OCI-M1 (cell line): ENCODE measurements around the gene SFPQ.
"Not testable (repeated sequence)": the region's sequence is repeated elsewhere in the genome, so short reads cannot be mapped to it uniquely, and the experiment has no call there.

Experiments used
- DNase-seq: peaks from one replicate; lab custom pipeline; 2025; lab: John Stamatoyannopoulos, UW

The SFPQ gene, protein sequence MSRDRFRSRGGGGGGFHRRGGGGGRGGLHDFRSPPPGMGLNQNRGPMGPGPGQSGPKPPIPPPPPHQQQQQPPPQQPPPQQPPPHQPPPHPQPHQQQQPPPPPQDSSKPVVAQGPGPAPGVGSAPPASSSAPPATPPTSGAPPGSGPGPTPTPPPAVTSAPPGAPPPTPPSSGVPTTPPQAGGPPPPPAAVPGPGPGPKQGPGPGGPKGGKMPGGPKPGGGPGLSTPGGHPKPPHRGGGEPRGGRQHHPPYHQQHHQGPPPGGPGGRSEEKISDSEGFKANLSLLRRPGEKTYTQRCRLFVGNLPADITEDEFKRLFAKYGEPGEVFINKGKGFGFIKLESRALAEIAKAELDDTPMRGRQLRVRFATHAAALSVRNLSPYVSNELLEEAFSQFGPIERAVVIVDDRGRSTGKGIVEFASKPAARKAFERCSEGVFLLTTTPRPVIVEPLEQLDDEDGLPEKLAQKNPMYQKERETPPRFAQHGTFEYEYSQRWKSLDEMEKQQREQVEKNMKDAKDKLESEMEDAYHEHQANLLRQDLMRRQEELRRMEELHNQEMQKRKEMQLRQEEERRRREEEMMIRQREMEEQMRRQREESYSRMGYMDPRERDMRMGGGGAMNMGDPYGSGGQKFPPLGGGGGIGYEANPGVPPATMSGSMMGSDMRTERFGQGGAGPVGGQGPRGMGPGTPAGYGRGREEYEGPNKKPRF

DNA sequence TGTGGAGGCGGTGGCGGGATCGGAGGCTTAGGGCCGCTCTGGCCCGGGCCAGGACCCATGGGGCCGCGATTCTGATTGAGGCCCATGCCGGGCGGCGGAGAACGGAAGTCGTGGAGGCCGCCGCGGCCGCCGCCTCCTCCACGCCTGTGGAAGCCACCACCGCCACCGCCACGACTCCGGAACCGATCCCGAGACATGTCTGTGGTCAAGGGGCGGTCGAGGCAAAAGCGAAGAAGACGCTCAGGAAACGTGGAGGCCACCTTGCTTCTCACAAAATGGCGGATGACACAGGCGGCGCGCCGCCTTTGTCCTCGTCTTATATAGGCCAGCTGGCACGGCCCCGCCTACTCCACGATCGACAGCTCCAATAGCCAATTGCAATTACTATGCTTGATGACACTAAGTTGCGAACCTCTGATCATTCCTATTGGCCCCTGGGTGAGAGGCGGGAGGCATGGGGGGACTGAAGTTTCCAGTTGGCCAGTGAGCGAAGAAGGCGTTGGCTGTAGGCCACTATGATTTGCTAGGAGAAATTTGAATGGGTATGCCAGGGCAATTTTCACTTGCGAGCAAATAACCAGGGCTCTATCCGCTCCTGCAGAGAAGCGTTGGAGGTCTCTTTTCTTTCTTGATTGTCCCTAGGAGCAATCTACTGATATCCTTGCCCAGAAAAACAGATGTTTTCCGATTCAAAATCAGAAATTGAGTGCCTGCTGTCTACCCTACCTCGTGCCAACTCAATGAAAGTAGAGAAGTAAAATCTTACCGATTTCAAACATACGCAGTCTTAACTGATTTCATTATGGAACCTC lies at the start of gene SFPQ:
Gene SFPQ, minus strand, starts transcription at position 293 of the 812 bp plus-strand sequence. Its CDS starts 96 bp downstream, at position 197.
- DNase-seq = peak; percentile 99

DNA sequence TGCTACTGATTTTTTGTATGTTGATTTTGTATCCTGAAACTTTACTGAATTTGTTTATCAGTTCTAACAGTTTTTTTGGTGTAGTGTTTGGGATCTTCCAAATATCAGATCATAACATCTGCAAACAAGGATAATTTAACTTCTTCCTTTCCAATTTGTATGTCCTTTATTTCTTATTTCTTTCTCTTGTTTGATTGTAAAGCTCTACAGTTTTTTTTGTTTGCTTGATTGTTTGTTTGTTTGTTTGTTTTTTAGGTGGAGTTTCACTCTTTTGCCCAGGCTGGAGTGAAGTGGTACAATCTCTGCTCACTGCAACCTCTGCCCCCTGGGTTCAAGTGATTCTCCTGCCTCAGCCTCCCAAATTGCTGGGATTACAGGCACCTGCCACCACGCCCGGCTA lies 43.8 kb upstream of the SFPQ start:
- DNase-seq = not testable (repeated sequence)

DNA sequence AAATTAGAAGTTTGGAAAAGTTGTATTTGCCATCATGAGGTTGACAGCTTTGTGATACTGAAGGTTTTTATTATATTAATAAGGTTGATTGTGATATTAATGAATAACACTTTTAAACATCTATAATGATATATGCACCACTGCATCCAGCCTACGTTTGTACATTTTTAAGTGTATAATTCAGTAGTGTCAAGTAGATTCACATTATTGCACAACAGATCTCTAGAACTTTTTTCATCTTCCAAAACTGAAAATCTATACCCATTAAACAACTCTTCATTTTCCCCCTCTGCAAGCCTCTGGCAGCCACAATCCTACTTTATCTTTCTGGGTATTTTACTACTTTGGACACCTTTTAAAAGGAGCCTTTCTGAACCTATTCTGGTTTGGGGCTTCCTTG lies 38.3 kb upstream of the SFPQ start:
- DNase-seq = no peak

DNA sequence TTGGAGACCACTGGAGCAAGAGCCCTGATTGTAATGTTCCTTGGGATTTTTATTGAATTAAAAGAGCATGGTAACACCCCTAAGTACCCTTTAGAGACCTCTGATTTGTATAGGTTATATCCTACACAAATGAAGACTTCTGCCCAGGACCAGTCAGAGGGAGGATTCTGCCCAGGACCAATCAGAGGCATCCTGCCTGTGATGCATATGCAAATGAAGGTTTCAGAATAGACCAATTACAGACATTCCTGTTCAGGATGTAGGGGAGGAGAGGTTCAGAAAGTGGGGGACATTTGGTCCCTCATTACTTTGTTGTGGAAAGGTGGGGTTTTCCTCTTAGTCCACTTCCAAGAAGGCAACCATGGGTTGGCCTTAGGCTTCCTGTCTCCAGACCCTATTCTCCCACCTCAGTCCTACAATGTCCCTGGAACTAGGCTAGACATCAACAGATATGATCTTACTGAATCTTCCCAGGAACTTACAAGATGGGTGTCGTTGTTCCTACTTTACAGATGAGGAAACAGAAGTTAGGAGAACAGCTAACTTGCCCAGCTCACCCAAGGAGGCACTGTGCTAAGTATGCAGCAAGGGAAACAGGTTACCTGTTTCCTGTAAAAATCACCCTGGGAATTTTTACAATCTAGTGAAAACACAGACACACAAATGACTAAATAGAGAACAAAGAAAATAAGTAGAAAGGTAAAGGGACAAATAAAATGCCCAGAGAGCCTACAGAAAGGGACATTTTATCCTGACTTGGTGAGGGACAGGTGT lies 36.8 kb upstream of the SFPQ start:
- DNase-seq = no peak

DNA sequence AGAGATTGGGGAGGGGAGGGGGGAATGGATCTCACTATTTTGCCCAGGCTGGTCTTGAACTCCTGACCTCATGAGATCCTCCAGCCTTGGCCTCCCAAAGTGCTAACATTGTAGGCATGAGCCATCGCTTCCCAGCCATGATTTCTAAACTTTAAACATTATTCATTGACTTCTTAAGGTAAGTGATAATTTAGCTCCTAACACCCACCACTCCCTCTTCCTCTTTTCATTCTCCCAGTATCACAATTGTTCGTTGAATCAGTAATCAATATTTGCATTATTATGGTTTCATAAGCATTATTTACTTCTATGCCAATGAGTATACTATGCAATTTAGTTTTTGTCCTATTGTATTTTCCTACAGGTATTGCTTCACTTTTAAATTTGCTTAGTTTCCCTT lies 33.6 kb upstream of the SFPQ start:
- no peak for DNase-seq

DNA sequence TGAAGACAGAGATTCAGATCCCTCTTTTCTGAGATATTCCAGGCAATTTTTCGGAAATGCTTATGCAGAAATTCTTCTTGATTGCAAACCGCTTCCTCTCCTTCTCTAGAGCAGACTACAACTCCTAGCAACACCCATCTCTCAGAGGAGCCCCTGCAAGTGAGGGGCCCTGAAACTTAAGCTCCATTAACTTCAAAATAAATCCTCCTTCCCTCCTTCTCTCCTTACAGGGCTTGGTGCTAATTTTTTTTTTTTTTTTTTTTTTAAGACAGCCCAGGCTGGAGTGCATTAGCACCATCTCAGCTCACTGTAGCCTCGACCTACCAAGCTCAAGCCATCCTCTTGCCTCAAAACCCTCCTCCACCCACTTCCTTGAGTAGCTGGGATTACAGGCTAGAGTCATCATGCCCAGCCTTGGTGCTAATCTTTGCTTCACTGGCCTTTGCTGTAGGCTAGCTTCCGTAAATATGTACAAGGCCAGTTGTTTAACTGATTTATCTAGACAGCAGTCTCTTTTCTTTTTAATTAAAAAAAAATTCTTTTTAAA lies 30.2 kb upstream of the SFPQ start:
- no peak for DNase-seq

DNA sequence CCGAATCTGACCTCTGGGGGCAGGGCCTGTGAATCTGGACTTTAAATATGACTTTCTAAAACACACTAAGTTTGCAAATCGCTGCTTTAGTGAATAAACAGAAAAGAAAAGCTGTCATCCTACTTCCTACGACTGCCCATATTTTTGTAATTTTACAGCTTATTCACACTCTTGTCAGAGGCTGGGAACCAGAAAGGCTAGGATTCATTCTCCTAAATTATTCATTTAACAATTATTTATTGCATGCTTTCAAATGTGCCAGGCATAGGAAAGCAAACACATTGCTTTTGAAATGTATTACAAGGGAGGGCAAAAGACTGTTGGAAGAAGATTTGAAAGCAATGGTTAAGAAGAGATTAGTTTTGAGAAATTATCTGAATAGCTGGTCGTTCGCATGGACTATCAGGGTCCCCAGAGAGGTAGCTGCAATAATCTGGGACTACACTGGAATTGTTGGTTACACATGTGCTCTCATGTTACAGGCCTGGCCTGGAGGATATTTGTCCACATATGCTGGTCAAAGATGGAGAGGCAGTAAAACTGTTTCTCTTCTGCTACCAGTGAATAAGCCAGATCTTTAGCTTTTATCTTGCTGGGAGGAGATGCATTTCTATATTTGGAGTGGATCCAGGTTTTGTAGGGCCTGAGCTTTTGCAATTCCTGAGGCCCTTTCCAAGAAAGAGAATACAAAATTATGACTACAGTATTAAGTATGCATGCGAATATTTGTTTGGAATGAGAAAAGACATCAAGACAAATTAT lies 29.6 kb upstream of the SFPQ start:
- no peak for DNase-seq

DNA sequence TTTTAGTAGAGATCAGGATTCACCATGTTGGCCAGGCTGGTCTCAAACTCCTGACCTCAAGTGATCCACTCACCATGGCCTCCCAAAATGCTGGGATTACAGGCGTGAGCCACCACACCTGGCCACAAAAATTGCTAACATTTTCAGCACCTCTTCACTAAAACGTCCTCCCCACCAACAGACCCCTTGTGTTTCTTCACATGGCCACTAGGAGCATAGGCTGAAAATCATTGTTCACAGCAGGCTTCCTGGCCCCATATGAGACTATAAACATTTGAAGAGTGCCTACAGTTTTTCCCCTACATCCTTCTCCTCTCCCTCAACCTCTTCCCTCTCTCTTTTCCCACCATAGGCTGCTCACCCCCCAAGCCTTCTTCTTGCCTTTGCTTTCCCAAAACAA lies 28.0 kb upstream of the SFPQ start:
- DNase-seq = peak; percentile 51

DNA sequence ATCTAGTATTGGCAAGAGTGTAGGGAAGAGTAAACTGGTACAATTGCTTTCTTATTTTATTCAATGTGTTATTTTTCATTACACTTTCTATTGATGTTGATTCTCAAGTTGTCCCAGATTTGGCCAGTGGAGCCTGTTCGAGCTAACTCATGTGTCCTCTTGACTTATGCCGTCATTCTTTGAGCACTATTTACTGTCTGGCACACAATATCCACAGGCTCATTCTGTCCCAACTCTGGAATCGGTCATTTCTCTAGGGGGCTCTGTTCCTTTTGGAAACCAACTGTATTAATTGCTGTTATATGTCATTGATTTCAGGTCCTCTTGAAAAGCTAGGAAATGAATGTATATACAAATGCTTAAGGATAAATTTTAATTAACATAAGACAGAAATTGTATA lies 22.4 kb upstream of the SFPQ start:
- no peak for DNase-seq

DNA sequence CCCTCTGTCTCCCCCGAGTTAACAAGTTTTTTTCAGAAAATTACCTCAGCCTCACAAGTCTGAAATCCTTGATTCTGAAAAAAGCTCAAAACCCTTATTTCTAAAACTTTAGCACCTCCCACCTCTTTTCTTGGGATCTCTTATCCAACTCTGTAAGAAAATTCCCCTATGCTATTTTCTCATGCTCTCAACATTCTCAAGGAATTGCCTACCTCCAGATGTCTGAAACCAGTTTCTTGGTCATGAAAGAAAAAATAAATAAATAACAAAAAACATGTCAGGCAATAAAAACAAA lies 18.1 kb upstream of the SFPQ start:
- DNase-seq = no peak

DNA sequence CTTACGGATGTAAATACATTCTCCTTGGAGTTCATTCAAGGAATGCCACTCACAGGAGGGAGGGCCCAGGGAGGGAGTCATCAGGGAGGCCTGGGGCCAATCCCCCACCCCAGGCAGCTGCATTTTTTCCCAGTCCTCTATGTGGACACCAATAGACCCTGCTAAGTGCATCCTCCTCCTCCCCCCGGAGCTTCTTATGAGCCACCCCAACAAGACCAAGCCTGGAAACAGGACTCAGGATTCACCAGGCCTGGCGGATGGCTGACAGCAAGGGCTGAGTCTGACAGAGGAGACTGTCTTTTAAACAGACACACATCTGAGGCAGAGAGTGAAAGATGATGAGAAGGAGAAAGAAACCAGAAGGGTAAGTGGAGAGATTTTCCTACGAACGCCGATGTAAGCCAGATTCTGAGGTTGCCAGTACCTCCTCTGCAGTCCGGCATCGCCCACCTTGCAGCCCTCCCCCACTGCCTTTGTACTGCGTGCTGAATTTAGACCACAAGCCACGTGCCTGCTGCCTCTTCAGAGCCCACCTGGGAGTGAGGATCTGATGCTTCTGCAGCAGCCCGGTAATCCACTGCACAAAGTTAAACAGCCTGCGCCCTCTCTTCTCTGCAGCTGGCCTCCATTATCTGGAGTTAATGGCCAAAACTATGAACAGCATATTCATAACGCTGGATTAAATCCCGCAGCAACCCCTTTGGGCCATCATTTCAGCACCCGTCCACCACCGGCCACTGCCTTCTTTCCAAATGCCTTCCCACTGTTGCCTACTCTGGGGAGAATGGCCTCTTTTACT lies 17.6 kb upstream of the SFPQ start:
- DNase-seq = no peak

DNA sequence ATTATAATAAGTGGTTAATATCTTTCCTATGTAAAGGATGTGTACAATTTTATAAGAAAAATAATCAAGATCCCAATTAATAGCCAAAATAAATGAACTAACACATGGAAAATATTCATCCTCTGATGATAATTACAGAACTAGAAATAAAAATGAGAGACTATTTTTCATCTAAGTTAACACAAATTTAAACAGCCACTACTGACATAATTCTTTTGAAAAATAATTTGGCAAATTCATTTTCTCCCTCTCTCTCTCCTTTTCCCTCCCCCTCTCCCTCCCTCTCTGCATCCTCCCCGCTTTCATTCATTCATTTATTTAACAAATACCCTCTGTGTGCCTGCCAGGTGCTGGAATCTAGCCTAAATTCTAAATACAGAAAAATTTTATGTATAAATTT lies 10.3 kb upstream of the SFPQ start:
- no peak for DNase-seq

DNA sequence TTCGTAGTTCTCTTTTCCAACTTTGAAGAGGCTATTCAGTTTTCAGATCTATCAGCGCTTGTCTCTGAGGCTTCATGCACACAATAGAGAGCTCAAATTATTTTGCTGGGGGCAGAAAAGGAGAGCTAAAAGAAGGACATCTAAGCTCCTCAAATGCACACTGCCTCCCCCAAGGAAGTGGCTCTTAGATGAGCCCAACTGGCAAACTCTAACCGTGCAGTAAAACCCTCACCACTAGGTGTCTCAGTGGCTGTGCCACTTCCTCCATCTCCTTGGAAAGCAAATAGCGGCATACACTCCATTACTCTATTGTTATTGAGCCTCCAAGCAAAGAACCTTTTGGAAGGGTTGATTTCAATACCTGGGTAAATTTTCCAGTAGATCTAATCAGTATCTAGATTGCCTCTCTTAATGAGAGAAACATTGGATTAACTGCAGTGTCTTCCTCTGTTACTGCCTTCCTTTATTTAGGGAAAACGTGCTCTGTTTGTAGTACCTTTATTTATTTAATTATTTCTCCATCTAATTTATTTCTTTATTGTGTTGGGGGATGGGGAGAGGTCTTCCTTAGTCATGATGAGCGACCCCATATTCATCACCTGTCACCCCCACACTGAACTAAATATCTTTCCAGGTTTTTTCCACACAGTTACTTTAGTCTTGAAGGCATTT lies 9.2 kb upstream of the SFPQ start:
- peak; percentile 91 for DNase-seq

DNA sequence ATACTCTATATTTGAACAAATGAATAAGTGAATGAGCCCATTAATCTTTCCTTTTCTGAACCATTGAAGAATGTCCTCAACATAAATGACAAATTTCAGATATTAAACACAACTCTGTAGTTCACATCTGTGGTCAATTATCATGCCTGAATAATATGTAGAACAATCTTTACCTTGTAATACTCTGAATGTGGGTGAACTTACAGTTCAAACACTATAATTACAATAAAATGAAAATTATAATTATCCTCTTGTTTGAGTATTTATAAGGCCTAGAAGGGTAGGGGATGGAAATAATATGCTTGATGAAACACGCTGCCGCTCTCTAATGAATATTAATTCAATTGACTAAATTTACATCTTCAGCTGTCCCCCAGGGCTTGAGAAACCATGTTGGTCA lies 8.7 kb upstream of the SFPQ start:
- no peak for DNase-seq

DNA sequence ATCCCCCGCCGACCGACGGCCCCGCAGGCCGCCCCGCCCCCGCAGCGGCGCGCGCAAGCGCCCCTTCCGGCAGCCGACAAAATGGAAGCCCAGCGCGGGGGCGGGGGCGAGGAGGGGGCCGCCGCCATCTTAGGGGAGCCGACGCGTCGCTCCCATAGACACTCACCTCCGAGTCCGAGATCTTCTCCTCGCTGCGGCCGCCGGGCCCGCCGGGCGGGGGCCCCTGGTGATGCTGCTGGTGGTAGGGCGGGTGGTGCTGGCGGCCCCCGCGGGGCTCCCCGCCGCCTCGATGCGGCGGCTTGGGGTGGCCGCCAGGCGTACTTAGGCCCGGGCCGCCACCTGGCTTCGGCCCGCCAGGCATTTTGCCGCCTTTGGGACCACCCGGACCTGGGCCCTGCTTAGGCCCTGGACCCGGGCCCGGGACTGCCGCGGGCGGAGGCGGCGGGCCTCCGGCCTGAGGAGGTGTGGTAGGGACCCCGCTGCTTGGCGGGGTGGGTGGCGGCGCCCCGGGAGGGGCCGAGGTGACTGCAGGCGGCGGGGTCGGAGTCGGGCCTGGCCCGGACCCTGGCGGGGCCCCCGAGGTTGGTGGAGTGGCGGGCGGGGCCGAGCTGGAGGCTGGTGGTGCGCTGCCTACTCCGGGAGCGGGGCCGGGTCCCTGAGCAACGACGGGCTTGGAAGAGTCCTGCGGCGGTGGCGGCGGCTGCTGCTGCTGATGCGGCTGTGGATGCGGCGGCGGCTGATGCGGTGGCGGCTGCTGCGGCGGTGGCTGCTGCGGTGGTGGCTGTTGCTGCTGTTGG lies 691 bp downstream of the SFPQ start:
- peak; percentile 89 for DNase-seq

DNA sequence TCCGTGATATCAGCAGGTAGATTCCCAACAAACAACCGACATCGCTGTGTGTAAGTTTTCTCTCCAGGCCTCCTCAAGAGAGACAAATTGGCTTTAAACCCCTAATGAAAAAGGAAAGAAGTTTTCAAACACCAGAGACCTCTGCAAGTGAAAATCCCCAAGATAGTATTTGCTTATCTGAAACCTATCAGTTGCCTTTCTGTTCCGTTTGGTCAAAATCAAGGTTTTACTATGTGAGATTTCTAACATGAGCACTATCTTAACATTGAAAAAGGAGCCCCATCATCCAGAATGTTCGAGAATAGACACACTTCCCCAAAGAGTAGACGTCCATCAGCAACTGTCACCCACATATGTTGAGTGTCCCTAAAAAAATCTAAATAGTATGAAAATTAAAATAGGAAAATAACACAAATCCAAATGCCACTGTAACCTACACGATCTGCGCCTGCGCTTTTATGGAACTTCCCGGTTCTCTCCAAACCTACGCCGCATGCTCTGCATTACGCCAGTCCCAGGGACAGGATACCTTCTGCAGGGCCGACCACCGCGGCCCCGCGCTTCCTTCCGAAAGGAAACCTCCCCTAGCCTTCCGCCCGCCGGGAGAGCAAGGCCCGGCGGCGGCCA lies 1.4 kb downstream of the SFPQ start:
- no peak for DNase-seq

DNA sequence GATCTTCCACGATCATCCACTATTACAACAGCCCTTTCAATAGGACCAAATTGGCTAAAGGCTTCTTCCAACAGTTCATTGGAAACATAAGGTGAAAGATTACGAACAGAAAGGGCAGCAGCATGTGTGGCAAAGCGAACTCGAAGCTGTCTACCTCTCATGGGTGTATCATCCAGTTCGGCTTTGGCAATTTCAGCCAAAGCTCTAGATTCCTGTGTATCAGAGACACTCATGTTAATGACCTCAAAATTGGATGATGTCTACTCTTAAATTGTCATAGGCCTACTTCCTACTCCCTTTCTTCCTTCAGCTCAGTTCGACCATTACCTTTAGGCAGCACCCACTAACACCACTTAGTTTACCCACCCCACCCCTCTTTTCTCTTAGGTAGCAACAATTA lies 2.2 kb downstream of the SFPQ start:
- no peak for DNase-seq
